NOMO-1 treated with dmso at 0.1 percent for 144 hours (cell line): ENCODE data around the gene SLC9A3.
"Not testable (repeated sequence)": the region's sequence is repeated elsewhere in the genome, so short reads cannot be mapped to it uniquely, and the experiment has no call there.

Source experiments
- DNase-seq: peaks from one replicate; lab custom pipeline; 2025; ENCODE audit not compliant: unreplicated experiment; lab: John Stamatoyannopoulos, UW

SLC9A3 gene

GRCh38 chr5:477871-478270, 46.4 kb downstream of the SLC9A3 start:
- DNase-seq = no peak

- no peak for DNase-seq
These were observed 47.0 kb downstream of the SLC9A3 start for GRCh38 chr5:477247-477646.

- DNase-seq = no peak
These were observed 47.5 kb downstream of the SLC9A3 start for GRCh38 chr5:476814-477175.

DNA sequence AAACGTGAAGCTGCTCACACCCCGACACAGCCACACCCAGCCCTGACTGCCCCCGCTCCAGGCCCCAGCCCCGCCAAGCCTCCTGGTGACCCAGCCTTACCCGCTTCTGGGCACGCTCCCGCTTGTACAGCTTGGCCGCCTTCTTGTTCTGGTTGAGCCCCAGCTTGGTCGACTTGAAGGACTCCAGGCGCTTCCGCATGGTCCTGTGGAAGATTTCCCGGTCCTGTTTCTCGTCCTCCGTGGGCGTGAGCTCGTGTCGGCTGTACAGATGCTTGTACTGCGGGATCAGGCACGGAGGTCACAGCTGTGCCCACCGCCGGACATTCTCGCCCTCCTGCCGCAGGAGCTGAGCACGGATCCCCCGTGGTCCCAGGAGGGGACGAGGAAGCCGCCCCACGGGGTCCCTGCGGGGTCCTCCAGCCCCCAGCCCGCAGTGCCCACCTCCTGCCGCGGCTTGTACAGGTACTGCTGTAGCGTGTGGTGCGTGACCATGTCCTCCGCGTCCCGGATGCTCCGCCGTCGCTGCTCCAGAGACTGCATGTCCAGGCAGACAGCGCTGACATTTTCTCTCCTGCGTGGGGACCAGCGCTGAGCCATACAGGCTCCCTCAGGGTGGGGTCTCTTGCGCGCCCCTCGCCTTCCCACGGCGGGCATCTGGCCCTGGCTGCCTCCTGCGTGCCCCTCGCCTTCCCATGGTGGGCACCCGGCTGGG, 48.0 kb downstream of the SLC9A3 start:
- no peak for DNase-seq

DNA sequence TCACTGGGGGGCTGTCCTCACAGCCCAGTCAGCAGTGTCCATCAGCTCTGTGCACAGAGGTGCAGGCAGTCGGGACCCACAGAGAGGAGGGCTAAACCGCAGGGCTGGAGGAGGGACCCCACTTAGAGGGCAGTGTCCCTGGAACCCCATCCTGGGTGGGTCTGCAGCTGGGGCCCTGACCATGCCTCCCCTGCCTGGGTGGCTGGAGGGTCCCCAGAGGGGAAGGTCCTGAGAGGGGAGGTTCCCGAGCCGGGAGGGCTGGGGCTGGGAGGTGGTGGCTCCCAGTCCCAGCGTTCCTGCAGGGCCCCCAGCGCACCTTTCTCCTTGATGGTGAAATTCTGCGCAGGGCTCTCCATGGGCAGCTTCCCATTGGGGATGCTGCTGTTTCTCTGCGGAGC, 48.5 kb downstream of the SLC9A3 start:
- DNase-seq = no peak

DNA sequence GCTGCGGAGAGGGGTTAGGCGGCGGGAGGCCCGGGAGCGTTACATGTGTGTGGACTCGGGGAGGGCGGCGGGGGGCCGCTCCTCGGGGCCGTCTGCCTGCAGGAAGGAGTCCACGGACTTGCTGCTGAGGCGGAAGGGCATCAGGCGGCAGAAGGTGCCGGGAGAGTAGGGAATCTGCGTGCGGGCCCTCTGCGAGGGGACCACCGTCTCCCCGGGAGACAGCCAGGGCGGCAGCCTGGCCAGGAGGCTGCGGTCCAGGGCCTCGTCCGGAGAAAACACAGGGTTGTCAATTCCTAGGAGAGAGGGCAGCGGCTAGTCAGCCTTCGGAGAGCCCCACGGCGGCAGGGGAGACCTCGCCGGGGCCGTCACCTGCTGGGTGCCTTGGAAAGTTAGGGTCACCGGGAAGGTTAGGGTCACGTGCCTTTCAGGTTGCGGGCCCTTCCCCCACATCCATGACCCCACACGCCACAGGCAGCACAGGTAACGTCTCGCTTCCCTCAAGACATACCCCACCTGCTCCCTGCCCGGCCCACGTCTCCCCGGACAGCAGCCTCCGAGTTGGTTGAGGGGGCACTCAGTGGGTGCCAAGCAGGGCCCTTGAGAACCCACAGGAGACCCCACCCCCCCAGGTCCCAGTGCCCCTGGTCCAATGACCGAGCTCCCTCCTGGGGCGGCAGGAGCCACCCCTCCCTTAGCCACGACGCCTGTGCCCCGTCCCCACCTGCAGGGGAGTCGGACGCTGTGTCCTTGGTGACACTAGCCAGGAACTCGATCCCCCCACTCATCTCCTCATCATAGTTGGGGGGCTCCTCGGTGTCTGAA, 49.2 kb downstream of the SLC9A3 start:
- no peak for DNase-seq

DNA sequence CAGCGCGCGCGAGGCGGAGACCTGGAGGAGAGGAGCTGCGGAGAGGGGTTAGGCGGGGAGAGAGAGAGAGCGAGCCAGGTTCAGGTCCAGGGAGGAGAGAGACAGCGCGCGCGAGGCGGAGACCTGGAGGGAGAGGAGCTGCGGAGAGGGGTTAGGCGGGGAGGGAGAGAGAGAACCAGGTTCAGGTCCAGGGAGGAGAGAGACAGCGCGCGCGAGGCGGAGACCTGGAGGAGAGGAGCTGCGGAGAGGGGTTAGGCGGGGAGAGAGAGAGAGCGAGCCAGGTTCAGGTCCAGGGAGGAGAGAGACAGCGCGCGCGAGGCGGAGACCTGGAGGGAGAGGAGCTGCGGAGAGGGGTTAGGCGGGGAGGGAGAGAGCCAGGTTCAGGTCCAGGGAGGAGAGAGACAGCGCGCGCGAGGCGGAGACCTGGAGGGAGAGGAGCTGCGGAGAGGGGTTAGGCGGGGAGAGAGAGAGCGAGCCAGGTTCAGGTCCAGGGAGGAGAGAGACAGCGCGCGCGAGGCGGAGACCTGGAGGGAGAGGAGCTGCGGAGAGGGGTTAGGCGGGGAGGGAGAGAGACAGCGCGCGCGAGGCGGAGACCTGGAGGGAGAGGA, 49.9 kb downstream of the SLC9A3 start:
- not testable (repeated sequence) for DNase-seq

DNA sequence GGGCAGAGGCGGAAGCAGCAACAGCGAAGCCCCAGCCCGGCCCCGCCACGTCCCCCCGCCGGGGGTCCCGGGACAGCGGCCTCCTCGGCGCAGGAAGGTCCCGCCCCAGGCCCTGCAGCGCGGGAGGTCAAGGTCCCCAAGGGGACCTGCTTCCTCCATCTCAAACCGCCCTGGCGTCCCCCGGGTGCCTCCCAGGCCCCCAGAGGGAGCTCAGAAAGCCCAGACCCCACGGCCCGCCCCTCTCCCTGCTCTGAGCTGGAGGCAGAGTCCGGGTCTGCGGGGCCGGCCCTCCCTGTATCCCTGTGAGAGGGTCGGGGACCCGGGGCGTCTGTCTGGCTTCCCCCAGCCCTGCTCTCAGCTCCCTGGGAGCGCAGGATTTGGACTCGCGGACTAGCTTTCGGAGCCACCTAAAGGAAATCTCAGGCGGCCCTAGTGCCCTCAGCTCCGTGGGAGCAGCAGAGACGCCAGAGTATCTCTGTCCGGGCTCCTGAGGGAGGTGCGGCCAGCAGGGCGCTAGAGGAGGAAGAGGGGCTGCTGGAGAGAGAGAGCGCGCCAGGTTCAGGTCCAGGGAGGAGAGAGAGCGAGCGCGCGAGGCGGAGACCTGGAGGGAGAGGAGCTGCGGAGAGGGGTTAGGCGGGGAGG, 50.6 kb downstream of the SLC9A3 start:
- DNase-seq = peak; percentile 65

- DNase-seq = peak; percentile 95
These were observed 51.3 kb downstream of the SLC9A3 start for GRCh38 chr5:472656-473550.

GRCh38 chr5:472076-472655, 52.1 kb downstream of the SLC9A3 start:
- no peak for DNase-seq

- peak; percentile 35 for DNase-seq
These were observed 52.5 kb downstream of the SLC9A3 start for GRCh38 chr5:471750-472058.

DNA sequence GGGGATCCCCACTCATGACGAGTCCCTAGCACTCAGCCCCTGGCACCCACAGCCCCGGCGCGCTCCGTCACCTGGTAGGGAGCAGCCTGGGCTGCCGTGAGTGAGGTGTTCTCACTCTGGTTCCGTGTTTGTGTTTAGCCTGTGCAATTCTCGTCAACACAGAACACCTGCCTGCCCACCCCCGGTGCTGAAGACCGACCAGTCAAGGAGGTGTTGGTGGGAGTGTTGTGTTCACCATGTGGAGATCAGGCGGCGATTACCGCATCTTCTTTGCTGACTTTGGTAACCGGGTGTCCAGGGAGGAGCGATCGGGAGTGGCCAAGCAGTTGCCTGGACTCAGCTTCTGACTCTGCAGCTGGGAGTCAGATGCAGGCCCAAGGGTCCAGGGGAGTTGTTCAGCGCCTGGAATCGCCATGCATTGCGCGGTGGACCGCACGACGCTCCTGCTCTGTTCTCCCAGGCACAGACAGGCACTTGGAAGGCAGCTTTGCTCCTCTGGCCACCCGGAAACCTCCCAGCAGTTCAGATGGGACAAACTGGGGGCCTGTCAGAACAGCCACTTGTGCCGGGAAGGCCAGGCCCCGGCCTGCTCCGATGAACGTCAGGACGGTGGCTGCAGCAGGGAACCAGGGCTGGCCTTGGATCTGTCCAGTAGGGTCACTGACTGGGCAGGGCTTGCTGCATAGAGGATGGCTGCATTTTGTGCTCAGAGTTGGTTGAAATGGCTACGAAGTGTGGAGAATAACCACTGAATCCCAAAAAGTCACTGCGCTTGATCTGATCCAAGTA, 53.1 kb downstream of the SLC9A3 start:
- no peak for DNase-seq

DNA sequence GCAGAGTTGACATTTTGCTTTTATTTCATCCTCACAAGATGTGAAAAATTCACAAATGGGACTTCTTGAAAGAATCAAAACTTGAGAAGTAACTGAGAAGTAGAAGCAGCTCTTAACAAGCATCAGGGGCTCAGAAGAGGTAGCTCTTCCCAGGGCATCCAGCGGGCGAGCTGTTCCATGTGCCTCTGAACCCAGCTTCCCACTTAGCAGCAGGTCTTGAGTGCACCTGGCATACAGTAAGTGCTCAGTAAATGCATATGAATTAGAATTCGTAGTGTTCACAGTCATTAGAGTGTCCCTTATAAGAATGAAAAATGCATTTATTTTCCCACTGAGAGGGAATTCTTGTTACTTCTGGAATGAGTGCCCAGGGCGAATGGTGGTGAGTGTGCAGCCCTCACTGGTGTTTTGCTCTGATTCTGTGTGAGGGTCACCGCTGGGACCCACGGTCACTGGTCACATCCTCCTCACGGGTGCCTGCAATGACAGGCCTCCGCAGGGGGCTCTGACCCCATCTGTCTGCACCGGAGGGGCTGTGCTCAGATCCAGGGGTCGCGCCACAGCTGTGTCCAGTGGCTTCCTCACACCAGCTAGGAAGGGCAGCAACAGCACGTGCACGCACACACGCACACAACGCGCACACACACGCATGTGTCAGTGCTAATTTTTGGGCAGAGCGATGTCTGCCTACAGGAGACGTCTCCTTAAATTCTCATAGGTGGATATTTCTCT, 54.3 kb downstream of the SLC9A3 start:
- DNase-seq = no peak

DNA sequence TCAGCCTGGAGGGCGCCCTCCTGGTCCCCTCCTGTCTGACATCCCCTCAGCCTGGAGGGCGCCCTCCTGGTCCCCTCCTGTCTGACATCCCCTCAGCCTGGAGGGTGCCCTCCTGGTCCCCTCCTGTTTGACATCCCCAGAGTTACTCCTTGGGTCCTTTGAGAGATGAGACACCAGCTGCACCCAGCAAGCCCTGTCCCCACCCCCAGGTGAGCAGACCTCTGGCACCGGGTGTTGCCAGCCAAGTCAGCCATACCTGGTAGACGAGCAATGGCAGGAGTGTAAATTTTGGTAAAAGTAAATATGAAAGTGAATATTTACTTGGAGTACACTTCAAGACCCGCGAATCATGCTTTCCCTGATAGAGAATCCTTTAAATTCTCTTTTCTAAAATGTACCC, 55.8 kb downstream of the SLC9A3 start:
- DNase-seq = no peak

- no peak for DNase-seq
These were observed 57.5 kb downstream of the SLC9A3 start for GRCh38 chr5:466661-467310.

GRCh38 chr5:465591-466403, 58.5 kb downstream of the SLC9A3 start:
- no peak for DNase-seq

GRCh38 chr5:464843-465590, 59.2 kb downstream of the SLC9A3 start:
- DNase-seq = no peak
